Calu3 (cell line): ENCODE data around the gene METTL15. TPM values are rescaled to one million over a fixed set of nuclear protein-coding genes. Genes with fewer than 3 reads are reported as not detected.

Experiments
- BruUV-seq: library from RNA; stranded (reverse); fragments of 400-500 nt; replicated peaks from 2 replicates; lab custom pipeline; 2021; lab: Mats Ljungman, UMichigan
- CTCF ChIA-PET: fragments of 300-600 bp; sonication (Branson Sonifier 250); formaldehyde crosslinking; loops from one replicate; lab custom pipeline; 2022; ENCODE audit warnings: antibody characterized with exemption; lab: Charles Lee
- DNase-seq: peaks from one replicate; pipeline ENCODE4 v3.0.0; 2022
- H3K27ac Mint-ChIP-seq: one replicate; pipeline ENCODE4 v1.8.0; 2022; ENCODE audit warnings: mixed read lengths; ENCODE audit not compliant: unreplicated experiment
- H3K27me3 Mint-ChIP-seq: one replicate; pipeline ENCODE4 v1.8.0; 2022; ENCODE audit warnings: mixed read lengths; ENCODE audit not compliant: unreplicated experiment
- H3K36me3 Mint-ChIP-seq: one replicate; pipeline ENCODE4 v1.8.0; 2022; ENCODE audit warnings: mild to moderate bottlenecking, moderate library complexity, mixed read lengths; ENCODE audit not compliant: insufficient read depth, unreplicated experiment
- H3K4me1 Mint-ChIP-seq: one replicate; pipeline ENCODE4 v1.8.0; 2022; ENCODE audit warnings: mild to moderate bottlenecking, low read depth, mixed read lengths; ENCODE audit not compliant: unreplicated experiment
- H3K4me3 Mint-ChIP-seq: one replicate; pipeline ENCODE4 v1.8.0; 2022; ENCODE audit warnings: mild to moderate bottlenecking, low read depth, moderate library complexity, mixed read lengths; ENCODE audit not compliant: unreplicated experiment
- H3K9me3 Mint-ChIP-seq: one replicate; pipeline ENCODE4 v1.8.0; 2022; ENCODE audit warnings: low read depth, mixed read lengths; ENCODE audit not compliant: unreplicated experiment
- CTCF ChIP-seq: fragments of 200-600 bp; IDR thresholded peaks from one replicate; pipeline ENCODE4 v1.8.0; 2022; ENCODE audit warnings: antibody characterized with exemption; ENCODE audit not compliant: unreplicated experiment
- intact Hi-C: fragments of 100-400 bp; cut with micrococcal nuclease; formaldehyde crosslinking; loops from one replicate; pipeline ENCODE4 v1.10.0; 2022; ENCODE audit not compliant: unreplicated experiment
- total RNA-seq: library from RNA; stranded (reverse); gene quantifications from 2 replicates; pipeline ENCODE4 v1.2.3, GENCODE V29; 2022

The METTL15 gene
- total RNA-seq, 1 experiment from 2014 or later, result 19.0 TPM

GRCh38 chr11:28137832-28138231, 29.6 kb downstream of the METTL15 start:
- H3K4me3 Mint-ChIP-seq, result no peak overlapping the region
- CTCF ChIA-PET, result no interaction called here
- H3K27me3 Mint-ChIP-seq, result no peaks in the 10 kb centered on the region
- H3K9me3 Mint-ChIP-seq, result peaks cover 10% of the 10 kb centered on the region
- intact Hi-C loops, result no loop called here
- H3K36me3 Mint-ChIP-seq, result peaks cover 9% of the 10 kb centered on the region
- BruUV-seq, result no TSS peak
- no peak for TF ChIP-seq CTCF
- no peak for DNase-seq
- no peaks in the 10 kb centered on the region for H3K4me1 Mint-ChIP-seq
- no peak overlapping the region for H3K27ac Mint-ChIP-seq

- Mint-ChIP-seq H3K27ac (no peak overlapping the region), H3K4me3 (no peak overlapping the region), H3K4me1 (peaks cover 10% of the 10 kb centered on the region), H3K27me3 (no peaks in the 10 kb centered on the region), H3K9me3 (peaks cover 7% of the 10 kb centered on the region), H3K36me3 (peaks cover 9% of the 10 kb centered on the region)
- intact Hi-C loops, result no loop called here
- no peak for DNase-seq
- TF ChIP-seq CTCF, result no peak
- BruUV-seq, result no TSS peak
- CTCF ChIA-PET, result no interaction called here
These were observed 31.7 kb downstream of the METTL15 start for GRCh38 chr11:28139841-28140415.

GRCh38 chr11:28140689-28141455, 32.7 kb downstream of the METTL15 start:
- CTCF ChIA-PET, result no interaction called here
- Mint-ChIP-seq H3K4me1 (peaks cover 10% of the 10 kb centered on the region), H3K27ac (peak overlapping the region; percentile 57), H3K9me3 (peaks cover 7% of the 10 kb centered on the region), H3K4me3 (no peak overlapping the region), H3K27me3 (no peaks in the 10 kb centered on the region), H3K36me3 (peaks cover 9% of the 10 kb centered on the region)
- intact Hi-C loops, result no loop called here
- BruUV-seq, result no TSS peak
- no peak for TF ChIP-seq CTCF
- no peak for DNase-seq

DNA sequence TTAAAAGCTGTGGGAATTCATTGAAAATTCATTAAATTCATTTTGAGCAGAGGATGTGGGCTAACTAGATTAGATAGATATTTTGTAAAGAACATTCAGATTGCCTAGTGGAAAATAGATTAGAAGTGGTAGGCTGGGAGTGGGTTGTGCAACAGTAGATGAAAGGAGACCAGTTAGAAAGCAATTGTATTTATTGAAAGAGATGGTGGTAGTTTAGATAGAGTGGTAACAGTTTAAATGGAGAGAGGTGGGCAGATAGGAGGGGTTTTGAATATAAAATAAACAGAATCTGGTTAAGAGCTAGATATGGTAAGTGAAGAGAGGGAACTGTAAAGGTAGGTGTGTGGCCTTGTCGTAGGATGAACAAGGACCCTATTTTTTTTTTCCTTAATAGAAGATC, 34.5 kb downstream of the METTL15 start:
- peaks cover 23% of the 10 kb centered on the region for H3K4me1 Mint-ChIP-seq
- H3K4me3 Mint-ChIP-seq, result no peak overlapping the region
- no peak for DNase-seq
- BruUV-seq, result no TSS peak
- H3K9me3 Mint-ChIP-seq, result peaks cover 5% of the 10 kb centered on the region
- H3K27ac Mint-ChIP-seq, result no peak overlapping the region
- intact Hi-C loops, result no loop called here
- CTCF ChIA-PET, result no interaction called here
- H3K27me3 Mint-ChIP-seq, result no peaks in the 10 kb centered on the region
- peaks cover 9% of the 10 kb centered on the region for H3K36me3 Mint-ChIP-seq
- TF ChIP-seq CTCF, result no peak
